Astrocyte of the cerebellum (primary cell): Measurements from ENCODE around the gene POLK.

ENCODE experiments used
- DNase-seq: peaks from one replicate; pipeline ENCODE4 v3.0.0-alpha.2; 2011; ENCODE audit warnings: low read depth
- H3K4me3 ChIP-seq: 2 replicates; pipeline ENCODE4 v1.5.1; 2011; ENCODE audit warnings: mild to moderate bottlenecking, low read depth, low read length, moderate library complexity
- in situ Hi-C: cut with HindIII; loops from 2 replicates; pipeline ENCODE4 v1.10.0; 2017; ENCODE audit warnings: low sequenced_read_pairs
- TF ChIP-seq, protein P1 (sequence below): IDR thresholded peaks from 2 replicates; pipeline ENCODE4 v1.5.1; 2012; ENCODE audit warnings: low read length, low read depth, moderate library complexity, mild to moderate bottlenecking; ENCODE audit errors: missing control alignments

Gene POLK

DNA sequence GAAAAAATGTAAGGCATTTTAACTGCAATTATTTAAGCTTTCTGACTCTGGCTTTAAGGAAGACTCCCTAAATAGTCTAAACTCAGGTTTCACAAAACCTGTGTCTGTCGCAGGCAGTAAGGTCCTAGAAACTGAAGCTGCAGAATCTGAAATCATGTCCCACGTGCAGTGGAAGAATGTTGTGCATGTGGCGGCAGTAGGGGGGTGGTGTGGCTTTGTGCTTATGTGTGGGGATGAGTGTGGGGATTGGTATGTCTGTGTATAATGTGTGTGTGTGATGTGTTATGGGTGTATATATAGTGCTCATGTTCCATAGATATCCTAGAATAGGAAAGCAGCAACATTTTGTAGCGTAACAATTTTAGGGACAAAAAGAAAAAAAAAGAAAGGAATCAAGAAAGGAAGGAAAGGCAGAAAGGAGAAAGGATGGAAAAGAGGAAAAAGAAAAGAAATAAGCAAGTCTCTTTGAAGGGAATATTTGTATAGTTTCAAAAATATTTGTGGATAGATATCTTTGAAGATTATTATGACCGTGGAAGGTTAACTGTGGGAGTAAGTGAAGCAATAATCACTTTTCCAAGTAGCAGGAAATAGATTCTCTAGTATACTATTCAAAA lies 106.2 kb downstream of the POLK start:
- TF ChIP-seq, protein P1, sequence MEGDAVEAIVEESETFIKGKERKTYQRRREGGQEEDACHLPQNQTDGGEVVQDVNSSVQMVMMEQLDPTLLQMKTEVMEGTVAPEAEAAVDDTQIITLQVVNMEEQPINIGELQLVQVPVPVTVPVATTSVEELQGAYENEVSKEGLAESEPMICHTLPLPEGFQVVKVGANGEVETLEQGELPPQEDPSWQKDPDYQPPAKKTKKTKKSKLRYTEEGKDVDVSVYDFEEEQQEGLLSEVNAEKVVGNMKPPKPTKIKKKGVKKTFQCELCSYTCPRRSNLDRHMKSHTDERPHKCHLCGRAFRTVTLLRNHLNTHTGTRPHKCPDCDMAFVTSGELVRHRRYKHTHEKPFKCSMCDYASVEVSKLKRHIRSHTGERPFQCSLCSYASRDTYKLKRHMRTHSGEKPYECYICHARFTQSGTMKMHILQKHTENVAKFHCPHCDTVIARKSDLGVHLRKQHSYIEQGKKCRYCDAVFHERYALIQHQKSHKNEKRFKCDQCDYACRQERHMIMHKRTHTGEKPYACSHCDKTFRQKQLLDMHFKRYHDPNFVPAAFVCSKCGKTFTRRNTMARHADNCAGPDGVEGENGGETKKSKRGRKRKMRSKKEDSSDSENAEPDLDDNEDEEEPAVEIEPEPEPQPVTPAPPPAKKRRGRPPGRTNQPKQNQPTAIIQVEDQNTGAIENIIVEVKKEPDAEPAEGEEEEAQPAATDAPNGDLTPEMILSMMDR = no peak
- DNase-seq = no peak
- in situ Hi-C loops = loop anchor here (5.0 kb wide), 1 partner anchor 49 kb away; no protein-coding TSS in a partner anchor
- H3K4me3 ChIP-seq = no peak overlapping the region

DNA sequence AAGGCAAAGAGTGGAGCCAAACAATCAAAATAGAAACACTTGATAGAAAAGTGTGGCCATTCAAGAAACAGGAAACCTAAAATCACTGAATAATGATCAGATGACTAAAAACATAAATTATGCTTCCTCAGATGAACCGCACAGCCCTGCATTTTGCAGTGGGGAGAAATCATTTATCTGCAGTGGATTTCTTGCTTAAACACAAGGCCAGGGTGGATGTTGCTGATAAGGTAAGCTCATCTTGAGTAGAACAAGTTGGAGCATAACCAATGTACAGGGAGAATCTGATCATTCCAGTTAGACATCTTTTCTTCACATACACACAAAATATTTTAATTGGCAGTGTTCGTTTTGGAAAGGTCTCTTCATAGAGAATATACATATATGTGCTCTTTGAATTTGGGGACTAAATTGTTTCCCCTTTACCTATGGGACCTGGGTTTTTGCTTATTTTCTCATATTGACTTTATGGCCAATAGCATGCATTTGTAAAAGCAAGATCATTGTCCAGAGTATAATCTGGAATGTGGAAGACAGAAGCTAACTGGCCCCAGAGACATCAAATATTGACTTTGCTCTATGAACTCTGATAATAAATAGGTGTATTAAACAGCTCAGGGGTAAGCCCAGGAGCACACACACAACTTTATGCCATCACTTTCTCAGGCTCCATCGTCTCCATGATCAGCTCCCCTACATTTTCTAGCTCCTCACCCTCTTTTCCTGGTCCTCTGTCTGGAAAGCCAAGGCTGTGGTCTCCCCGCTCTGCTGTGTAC lies 108.7 kb downstream of the POLK start:
- TF ChIP-seq, protein P1 = no peak
- no peak for DNase-seq
- H3K4me3 ChIP-seq = no peak overlapping the region
- in situ Hi-C loops = no loop called here

- no peak for DNase-seq
- in situ Hi-C loops = no loop called here
- TF ChIP-seq, protein P1 = no peak
- H3K4me3 ChIP-seq = no peak overlapping the region
Observed at GRCh38 chr5:75622564-75622963, 110.9 kb downstream of the POLK start.

GRCh38 chr5:75623846-75624245 lies 112.2 kb downstream of the POLK start:
- TF ChIP-seq, protein P1 = no peak
- no peak for DNase-seq
- in situ Hi-C loops = no loop called here
- no peak overlapping the region for H3K4me3 ChIP-seq

DNA sequence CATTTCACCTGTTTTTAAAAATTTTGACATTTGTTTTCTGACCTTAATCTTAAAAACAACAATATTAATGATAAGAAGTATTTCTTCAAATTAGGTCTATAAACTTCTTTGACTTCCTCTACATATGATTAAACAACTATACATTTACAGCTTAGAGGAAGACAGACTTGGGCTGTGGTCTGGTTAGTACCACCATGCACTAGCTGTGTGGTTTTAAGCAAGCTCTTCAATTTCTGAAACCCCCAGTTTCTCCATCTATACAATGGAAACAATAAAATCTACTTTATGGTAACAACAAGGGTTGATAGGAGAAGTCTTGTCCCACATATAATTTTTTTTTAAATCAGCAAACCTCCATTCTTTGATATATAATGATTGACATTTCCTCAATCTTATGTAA lies 115.3 kb downstream of the POLK start:
- TF ChIP-seq, protein P1 = no peak
- in situ Hi-C loops = no loop called here
- DNase-seq = no peak

GRCh38 chr5:75627801-75628200 lies 116.1 kb downstream of the POLK start:
- in situ Hi-C loops = no loop called here
- DNase-seq = no peak
- H3K4me3 ChIP-seq = no peak overlapping the region
- TF ChIP-seq, protein P1 = no peak

More for the DNA sequence above, 115.3 kb downstream of the POLK start:
- H3K4me3 ChIP-seq = no peak overlapping the region
